WI38 (cell line): ENCODE results near the gene CDK15.

Experiments
- H3K4me3 ChIP-seq: 2 replicates; pipeline ENCODE4 v1.5.1; 2011; ENCODE audit warnings: low read depth, mild to moderate bottlenecking, control low read depth, low read length
- CTCF ChIP-seq: IDR thresholded peaks from 2 replicates; pipeline ENCODE4 v1.5.1; 2012; ENCODE audit warnings: low read depth, mild to moderate bottlenecking, control low read depth, low read length

Gene CDK15

GRCh38 chr2:201855356-201855755 lies 49.0 kb downstream of the CDK15 start:
- H3K4me3 ChIP-seq = peak overlapping the region; percentile 51
- TF ChIP-seq CTCF = no peak

GRCh38 chr2:201857326-201857725 lies 51.0 kb downstream of the CDK15 start:
- no peak for TF ChIP-seq CTCF
- H3K4me3 ChIP-seq = no peak overlapping the region

GRCh38 chr2:201858281-201859184 lies 52.2 kb downstream of the CDK15 start:
- TF ChIP-seq CTCF = no peak
- H3K4me3 ChIP-seq = no peak overlapping the region

- H3K4me3 ChIP-seq = 0 out of 2 replicates have a peak overlapping the region, but pooled peaks have one; percentile 29
- no peak for TF ChIP-seq CTCF
These were observed 53.6 kb downstream of the CDK15 start for GRCh38 chr2:201859949-201860348.

- peak; percentile 69 for TF ChIP-seq CTCF
- no peak overlapping the region for H3K4me3 ChIP-seq
These were observed 54.3 kb downstream of the CDK15 start for GRCh38 chr2:201860636-201861066.

- no peak for TF ChIP-seq CTCF
- H3K4me3 ChIP-seq = no peak overlapping the region
These were observed 56.5 kb downstream of the CDK15 start for GRCh38 chr2:201862843-201863242.
